Superior temporal gyrus (tissue), 1 donor: ENCODE measurements around the gene TESK1.
"Not testable (repeated sequence)": the region's sequence is repeated elsewhere in the genome, so short reads cannot be mapped to it uniquely, and the experiment has no call there.

Experiments used
- DNase-seq: peaks from one replicate; pipeline ENCODE4 v3.0.0-alpha.2; 2016; ENCODE audit errors: extremely low spot score

The TESK1 gene

DNA sequence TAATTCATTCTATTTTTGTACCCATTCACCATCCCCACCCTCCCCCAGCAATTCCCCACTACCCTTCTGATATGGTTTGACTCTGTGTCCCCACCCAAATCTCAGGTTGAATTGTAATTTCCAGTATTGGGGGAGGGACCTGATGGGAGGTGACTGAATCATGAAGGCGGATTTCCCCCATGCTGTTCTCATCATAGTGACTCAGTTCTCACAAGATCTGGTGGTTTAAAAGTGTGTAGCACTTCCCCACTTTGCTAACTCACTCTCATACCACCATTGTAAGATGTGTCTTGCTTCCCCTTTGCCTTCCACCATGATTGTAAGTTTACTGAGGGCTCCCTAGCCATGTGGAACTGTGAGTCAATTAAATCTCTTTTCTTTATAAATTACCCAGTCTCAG lies 25.9 kb upstream of the TESK1 start:
- DNase-seq, result no peak

DNA sequence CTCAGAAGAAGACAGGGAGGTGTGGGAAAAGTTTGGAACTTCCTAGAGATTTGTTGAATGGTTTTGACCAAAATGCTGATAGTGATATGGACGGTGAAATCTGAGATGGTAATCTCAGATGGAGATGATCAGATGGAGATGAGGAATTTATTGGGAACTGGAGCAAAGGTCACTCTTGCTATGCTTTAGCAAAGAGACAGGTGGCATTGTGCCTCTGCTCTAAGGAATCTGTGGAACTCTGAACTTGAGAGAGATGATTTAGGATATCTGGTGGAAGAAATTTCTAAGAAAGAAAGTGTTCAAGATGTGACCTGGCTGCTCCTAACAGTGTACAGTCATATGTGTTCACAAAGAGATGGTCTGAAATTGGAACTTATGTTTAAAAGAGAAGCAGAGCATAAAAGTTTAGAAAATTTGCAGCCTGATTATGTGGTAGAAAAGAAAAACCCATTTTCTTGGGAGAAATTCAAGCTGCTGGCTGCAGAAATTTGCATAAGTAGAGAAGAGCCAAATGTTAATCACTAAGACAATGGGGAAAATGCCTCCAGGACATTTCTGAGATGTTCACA lies 25.3 kb upstream of the TESK1 start:
- DNase-seq, result not testable (repeated sequence)

DNA sequence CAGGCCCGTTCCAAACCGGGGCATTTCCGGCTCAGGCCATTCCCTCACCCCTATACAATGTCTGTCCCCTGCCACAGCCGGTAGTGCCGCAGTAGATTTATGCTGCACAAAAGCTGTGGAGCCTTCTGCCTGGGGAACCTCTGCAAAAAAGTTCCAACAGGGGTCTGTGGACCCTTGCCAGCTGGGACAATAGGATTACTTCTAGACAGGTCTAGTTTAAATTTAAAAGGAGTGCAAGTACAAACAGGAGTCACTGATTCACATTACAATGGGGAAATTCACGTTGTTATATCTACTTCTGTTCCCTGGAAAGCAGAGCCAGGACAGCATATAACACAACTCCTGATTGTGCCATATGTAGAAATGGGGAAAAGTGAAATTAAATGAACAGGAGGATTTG lies 21.5 kb upstream of the TESK1 start:
- DNase-seq, result not testable (repeated sequence)

DNA sequence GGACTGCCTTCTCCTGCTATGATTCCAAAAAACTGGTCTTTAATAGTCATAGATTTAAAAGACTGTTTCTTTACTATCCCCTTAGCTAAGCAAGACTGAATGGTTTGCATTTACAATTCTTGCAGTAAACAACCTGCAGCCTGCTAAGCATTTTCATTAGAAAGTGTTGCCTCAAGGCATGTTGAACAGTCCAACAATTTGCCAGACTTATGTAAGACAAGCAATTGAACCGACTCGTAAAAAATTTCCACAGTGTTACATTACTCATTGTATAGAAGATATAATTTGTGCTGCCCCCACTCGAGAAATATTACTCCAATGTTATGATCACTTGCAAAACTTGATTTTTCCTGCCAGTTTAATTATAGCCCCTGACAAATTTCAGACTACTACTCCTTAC lies 20.4 kb upstream of the TESK1 start:
- not testable (repeated sequence) for DNase-seq

DNA sequence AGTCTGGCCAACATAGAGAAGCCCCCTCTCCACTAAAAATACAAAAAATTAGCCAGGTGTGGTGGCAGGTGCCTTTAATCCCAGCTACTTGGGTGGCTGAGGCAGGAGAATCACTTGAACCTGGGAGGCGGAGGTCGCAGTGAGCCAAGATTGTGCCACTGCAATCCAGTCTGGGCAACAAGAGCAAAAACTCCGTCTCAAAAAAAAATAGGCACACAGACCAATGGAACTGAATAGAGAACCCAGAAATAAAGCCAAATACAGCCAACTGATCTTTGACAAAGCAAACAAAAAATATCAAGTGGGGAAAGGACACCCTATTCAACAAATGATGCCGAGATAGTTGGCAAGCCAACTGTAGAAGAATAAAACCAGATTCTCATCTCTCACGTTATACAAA lies 16.6 kb upstream of the TESK1 start:
- DNase-seq, result not testable (repeated sequence)

DNA sequence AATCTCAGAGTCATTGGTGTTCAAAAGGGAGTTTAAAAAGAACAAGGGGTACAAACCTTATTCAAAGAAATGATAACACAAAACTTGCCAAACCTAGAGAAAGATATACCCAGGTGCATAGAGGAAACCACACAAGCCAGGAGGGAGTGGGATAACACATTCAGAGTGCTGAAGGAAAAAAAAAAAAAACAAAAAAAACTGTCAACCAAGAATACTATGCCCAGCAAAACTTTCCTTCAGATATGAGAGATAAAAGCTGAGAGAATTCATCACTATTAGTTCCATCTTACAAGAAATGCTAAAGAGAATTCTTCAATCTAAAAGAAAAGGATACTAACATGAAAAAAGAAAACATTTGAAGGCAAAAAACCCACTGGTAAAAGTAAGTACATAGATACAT lies 11.5 kb upstream of the TESK1 start:
- DNase-seq, result no peak

DNA sequence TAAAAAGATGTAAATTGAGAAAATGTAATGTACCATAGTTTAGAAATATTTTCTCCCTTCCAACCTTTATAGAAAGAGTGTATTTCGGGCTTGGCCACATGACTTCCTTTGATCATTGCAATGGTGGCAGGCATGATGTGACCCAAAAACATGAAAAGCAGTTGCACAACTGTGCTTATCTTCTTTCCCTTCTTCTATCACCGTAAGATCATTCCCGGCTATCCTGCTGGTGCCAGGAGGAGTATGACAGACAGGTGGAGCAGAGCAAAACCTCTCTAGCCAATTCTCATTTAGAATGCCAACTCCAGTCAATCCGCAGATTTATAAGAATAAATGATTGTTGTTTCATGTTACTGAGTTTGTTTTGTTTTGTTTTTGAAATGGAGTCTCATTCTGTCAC lies 10.6 kb upstream of the TESK1 start:
- DNase-seq, result no peak

DNA sequence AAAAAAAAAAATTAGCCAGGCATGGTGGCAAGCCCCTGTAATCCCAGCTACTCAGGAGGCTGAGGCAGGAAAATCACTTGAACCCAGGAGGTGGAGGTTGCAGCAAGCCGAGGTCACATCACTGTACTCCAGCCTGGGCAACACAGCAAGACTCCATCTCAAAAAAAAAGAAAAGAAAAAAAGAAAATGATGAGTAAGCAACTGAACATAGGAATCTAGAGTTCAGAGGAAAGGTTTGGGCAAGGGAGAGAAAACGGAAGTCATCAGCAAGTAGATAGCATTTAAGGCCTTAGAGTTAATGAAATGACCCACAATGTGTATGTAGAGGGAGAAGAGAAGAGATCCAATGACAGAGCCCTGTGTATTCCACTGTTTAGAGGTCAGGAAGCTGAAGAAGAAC lies 8.2 kb upstream of the TESK1 start:
- not testable (repeated sequence) for DNase-seq

DNA sequence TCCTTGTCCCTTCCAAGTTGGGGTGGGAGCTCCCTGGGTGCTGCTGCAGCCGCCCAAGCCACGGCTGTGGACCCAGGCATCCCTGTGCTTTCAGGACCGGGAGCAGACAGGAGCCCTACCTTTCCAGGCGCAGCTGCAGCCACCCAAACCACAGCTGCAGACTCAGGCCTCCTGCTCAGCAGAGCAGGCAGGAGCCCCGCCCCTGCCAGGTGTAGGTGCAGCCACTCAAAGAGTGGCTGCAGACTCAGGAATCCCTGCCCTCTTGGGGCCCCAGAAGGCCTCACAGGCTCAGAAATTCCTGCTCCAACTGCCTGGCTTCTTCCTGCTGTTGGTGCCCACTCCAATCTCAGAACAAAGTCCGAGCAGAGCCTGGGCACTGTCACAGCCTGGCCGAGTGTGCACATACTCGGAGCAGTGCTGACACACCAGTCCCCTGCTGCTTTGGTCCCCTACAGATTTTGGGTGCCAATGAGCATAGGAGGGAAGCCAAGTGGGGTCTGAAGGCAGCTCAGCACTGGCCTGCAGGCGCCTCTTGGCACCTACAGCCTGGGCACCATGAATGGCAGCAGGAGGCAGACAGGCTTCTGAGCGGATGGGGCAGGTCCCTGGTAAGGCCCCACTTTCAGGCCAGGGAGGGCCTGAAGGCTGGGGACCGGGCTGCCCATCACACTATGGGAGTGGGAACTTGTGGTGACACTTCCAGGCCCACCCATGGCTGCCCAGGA lies 6.0 kb upstream of the TESK1 start:
- no peak for DNase-seq

DNA sequence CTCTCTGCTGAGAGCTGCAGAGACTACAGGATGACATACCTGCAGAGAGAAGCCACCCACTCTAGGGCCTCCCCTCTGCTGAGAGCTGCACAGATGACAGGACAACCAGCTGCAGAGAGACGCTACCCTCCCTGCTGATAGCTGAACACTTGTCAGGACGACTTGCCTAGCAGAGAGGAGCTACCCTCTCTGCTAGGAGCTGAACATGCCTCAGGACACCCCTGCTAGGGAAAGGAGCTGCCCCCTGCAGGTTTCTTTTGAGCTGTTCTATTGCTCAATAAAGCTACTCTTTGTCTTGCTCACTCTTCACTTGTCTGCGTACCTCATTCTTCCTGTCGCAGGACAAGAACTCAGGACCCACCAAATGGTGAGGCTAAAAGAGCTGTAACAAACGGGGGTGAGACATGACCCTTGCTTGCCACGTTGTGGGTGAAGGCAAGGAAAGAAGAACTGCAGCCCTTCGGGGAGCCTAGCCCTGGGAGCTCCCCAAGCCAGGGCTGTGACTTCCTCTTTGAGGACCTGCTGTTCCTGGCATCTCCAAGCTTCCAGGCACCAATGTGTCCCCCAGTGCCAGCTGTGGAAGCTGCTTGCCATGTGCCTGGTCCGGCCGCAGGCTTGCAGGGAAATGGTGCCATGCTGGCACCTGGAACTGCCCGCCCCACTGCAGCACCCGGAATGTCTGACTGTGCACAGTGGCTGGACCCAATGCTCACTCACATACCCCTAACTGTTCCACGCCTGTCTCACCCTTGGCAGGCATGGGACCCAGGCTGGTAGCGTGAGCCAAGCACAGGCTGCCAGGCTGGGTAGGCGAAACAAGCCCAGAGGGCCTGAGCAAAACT lies 5.1 kb upstream of the TESK1 start:
- no peak for DNase-seq

DNA sequence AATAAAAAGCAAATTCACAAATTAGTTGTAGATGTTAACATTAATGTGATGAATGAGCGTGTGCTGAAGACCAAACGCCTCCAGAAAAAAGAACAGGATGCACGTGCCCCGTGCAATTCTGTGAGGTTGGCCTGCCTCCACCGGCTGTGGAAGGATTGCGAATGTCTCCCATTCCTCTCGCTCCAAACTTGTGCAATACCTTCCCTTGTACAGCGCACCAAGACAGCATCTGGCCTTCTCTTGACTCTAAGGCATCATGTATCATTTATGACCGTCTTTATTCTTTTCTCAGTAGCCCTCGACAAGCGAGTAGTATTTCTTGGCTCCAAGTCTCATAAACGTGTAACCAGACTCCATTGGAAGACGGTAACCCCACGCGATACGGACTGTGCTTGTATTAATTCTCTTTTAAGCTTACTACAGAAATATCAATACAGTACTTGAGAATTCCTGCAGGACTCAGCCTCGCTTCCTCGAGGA lies 1.5 kb upstream of the TESK1 start:
- DNase-seq, result no peak

DNA sequence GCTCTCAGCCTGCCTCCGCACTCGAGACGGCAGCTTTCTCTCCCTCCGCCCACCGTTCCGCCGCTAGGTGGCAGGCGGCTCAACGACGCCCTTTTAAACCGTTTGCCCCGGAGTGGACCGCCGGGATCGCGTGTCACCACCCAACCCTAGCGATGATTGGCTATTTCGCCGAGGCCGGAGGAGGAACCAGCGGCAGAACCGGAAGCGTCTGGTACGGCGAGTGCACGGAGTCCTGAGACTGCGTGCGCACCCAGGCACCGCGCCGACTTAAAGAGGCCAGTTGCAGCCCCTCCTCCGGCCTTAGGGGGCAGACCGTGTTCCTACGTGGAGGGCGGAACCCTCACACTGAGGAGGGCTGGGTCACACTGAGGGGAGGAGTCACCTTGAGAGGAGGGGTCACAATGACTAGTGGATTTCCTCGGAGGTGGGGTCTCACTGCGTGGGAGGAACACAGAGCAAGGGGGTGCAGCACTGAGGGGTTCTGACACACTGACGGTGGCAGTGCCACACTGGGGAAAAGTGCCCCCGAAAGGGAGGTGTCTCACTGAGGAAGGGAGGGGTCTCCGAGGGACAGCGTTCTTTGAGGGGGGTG lies 980 bp upstream of the TESK1 start:
- DNase-seq, result peak; percentile 99

DNA sequence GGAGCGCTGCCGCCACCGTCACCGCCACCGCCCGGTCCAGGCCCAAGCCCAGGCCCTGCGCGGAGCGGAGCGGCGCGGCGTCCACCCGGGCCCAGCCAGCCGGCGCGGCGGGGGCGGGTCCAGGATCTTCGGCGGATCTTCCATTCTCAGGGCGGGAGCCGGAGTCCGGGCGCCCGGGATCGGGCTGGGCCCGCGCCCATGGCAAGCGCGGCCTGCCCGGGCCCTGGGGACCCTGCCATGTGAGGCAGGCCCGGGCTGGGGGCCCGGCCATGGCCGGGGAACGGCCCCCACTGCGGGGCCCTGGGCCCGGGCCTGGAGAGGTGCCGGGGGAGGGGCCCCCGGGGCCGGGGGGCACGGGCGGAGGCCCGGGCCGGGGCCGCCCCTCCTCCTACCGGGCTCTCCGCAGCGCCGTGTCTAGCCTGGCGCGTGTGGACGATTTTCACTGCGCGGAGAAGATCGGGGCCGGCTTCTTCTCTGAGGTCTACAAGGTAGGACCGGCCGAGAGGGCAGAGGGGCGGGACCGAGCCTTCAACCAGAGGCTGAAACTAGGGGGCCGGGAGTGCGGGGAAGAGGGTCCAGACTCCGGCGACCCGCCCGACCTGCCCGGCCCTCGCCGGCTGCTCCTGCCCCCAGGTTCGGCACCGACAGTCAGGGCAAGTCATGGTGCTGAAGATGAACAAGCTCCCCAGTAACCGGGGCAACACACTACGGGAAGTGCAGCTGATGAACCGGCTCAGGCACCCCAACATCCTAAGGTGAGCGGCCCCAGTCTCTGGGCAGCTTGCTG lies 482 bp downstream of the TESK1 start:
- no peak for DNase-seq

DNA sequence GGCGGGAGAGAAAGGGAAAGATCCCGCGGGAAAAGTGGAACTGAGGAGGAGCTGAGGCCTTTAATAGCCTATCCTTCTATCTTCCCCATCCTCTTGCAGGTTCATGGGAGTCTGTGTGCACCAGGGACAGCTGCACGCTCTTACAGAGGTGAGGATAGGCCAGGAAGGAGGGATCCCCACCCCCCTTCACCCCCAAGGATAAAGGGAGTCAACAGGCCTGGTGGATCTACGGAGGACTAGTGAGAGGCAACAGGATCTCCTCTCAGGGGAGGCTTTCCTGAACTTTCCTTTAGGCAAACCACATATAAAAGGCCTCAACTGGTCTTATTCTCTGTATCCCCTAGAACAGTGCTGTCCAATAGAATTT lies 1.1 kb downstream of the TESK1 start:
- DNase-seq, result no peak

DNA sequence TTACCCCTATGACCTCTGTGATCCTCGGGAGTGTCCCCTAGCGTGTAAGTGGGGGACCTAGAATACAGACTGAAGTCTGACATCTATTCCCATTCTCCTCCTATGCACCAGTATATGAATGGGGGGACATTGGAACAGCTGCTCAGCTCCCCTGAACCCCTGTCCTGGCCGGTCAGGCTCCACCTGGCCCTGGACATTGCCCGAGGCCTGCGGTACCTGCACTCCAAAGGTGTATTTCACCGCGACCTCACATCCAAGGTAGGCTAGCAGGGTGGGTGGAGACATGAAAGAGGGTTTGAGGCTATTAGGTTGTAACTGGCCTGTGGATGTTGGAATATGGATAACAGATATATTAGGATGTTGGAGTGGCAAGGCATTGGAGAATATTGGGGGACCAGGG lies 1.7 kb downstream of the TESK1 start:
- DNase-seq, result no peak

DNA sequence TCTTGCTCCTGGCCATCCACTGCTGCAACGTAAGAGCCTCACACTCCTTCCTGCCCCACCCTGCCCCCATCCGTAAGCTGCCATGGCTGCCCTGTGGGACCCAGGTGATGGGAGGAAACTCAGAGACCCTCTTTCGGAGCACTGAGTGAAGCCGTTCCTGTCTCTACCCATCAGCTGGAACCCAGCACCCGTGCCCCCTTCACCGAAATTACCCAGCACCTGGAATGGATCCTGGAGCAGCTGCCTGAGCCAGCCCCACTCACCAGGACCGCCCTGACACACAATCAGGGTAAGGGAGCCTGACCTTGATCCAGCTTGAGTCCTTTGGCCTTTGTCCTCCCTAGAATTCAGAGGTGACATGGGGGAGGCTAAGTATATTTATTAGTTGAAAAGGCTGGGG lies 3.2 kb downstream of the TESK1 start:
- DNase-seq, result no peak

DNA sequence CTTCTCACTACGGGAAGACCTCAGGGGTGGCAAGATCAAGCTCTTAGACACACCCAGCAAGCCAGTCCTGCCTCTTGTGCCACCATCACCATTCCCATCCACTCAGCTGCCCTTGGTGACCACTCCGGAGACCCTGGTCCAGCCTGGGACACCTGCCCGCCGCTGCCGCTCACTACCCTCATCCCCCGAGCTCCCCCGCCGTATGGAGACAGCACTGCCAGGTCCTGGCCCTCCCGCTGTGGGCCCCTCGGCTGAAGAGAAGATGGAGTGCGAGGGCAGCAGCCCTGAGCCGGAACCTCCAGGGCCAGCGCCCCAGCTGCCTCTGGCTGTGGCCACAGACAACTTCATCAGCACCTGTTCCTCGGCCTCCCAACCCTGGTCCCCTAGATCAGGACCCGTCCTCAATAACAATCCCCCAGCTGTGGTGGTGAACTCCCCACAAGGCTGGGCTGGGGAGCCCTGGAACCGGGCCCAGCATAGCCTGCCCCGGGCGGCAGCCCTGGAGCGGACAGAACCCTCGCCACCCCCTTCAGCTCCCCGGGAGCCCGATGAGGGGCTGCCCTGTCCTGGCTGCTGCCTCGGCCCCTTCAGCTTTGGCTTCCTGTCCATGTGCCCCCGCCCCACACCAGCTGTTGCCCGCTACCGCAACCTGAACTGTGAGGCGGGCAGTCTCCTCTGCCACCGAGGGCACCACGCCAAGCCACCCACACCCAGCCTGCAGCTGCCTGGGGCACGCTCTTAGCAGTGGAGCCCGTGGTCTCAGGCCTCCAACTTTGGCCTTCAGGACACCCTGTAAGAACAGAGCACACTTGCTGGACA lies 4.1 kb downstream of the TESK1 start:
- no peak for DNase-seq

DNA sequence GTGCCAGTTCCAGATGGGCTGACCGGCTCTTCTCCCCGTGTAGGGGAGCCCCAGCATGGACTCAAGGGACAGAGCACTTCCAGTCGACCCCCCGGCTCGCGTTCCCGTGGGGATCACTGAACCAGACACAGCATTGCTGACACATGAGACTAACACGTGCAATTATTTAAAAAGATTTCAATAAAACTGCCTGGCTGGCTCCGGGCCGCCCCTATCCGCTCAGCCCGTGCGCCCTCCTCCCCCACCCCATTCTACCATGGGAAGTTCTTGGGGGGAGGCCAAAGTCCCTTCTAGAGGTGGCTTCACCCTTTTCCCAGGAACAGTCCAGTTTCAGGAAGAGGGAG lies 4.7 kb downstream of the TESK1 start:
- DNase-seq, result no peak

DNA sequence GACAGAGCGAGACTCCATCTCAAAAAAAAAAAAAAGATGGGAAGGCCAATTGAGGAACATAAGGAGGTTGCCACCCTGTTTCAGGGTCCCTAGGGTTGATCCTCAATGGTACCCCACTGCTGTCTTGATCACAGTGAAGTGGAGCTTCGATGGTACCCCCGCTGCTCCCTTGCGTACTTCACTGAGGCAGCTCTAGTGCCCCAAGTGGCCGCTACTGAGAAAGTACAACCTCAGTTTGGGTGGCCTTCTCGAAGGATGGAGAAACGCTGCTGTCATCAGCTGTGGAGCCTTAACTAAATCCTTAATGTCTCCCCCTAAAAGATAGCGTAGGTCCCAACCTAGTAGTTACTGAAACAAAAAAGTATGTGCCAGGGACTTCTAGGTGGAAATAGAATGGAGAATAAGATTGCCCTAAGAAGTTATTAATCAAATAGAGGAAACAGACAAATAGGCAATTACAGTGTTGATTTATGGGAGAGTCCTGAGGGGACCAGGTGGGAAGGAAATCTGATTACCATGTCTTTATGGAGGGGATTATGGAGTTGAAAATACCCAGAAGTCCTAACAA lies 6.3 kb downstream of the TESK1 start:
- peak; percentile 70 for DNase-seq

DNA sequence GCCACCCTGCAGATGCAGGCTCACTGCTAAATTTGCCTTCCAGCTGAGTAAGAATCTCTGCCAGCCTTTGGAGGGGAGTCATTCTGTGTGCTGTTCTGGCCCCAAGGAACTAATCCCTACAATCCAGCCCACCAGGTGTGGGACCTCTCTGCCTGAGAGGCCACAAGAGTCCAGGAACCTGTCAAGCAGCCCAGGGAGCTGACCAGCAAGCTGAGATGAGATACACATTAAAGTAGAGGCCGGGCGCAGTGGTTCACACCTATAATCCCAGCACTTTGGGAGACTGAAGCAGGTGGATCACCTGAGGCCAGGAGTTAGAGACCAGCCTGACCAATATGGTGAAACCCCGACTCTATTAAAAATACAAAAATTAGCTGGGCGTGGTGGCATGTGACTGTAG lies 7.0 kb downstream of the TESK1 start:
- DNase-seq, result not testable (repeated sequence)

DNA sequence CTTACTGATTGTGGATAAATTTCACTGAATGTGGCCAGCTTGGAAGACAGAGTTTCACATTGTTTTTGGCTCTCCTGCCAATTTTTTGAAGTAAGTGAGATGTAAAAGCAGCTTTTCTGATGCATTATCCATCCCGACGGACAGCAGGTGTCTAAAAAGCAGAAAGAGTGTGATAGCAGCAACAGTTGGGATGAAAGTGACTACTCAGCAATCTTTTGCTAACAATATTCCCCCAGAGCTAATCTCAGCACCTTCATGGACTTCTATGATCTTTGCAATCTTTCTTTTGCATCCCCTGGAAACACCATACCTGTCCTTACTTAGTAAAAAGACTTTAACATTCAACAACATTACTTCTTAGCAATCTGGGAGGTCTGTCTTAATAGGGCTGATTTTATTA lies 7.8 kb downstream of the TESK1 start:
- no peak for DNase-seq
